Panc1 (cell line): Measurements from ENCODE around the gene RASSF6. TPM values are rescaled to one million over a fixed set of nuclear protein-coding genes. Genes with fewer than 3 reads are reported as not detected.

Experiments used
- ATAC-seq: fragments of 200-7000 bp; cut with Tn5 transposase; 2 replicates; pipeline ENCODE4 v1.9.1; 2020; ENCODE audit warnings: mild to moderate bottlenecking, moderate library complexity
- BruUV-seq: library from RNA; stranded (reverse); fragments of 400-500 nt; replicated peaks from 2 replicates; lab custom pipeline; 2021; lab: Mats Ljungman, UMichigan
- CTCF ChIA-PET: fragments of 300-600 bp; sonication (Branson Sonifier 250); formaldehyde crosslinking; loops from one replicate; lab custom pipeline; 2022; ENCODE audit warnings: antibody characterized with exemption; lab: Charles Lee
- POLR2A ChIA-PET: fragments of 300-600 bp; sonication (Branson Sonifier 250); formaldehyde crosslinking; loops from one replicate; lab custom pipeline; 2022; ENCODE audit warnings: antibody characterized with exemption; lab: Charles Lee
- DNase-seq: peaks from one replicate; pipeline ENCODE4 v3.0.0-alpha.2; 2010; ENCODE audit warnings: low read depth, low spot score
- H3K27ac ChIP-seq: 2 replicates; pipeline ENCODE4 v1.5.1; 2011; ENCODE audit warnings: mild to moderate bottlenecking, low read length, inconsistent platforms
- H3K27me3 ChIP-seq: fragments of 200-500 bp; sonication (Bioruptor generic); 2 replicates; pipeline ENCODE4 v1.6.0; 2014; ENCODE audit warnings: low read length, inconsistent platforms; ENCODE audit not compliant: control insufficient read depth, insufficient read depth
- H3K36me3 ChIP-seq: fragments of 200-500 bp; sonication (Bioruptor generic); 2 replicates; pipeline ENCODE4 v1.5.1; 2014; ENCODE audit warnings: inconsistent platforms, mild to moderate bottlenecking, low read length, moderate library complexity; ENCODE audit not compliant: control insufficient read depth, insufficient read depth
- H3K4me1 ChIP-seq: 2 replicates; pipeline ENCODE4 v1.5.1; 2011; ENCODE audit warnings: inconsistent platforms, mild to moderate bottlenecking, low read length, moderate library complexity; ENCODE audit not compliant: control insufficient read depth, insufficient read depth
- H3K4me3 ChIP-seq, 2 experiments: 2 replicates each; pipeline ENCODE4 v1.5.1; 2011 to 2012; ENCODE audit warnings: low read depth in 2 of 2, low read length in 2 of 2, mild to moderate bottlenecking in 2 of 2, inconsistent platforms in 1 of 2, moderate library complexity in 1 of 2
- H3K9me3 ChIP-seq: fragments of 200-500 bp; sonication (Bioruptor generic); 2 replicates; pipeline ENCODE4 v1.5.1; 2014; ENCODE audit warnings: low read depth, mild to moderate bottlenecking, inconsistent platforms, low read length, moderate library complexity; ENCODE audit not compliant: control insufficient read depth, insufficient read depth
- POLR2AphosphoS5 ChIP-seq: IDR thresholded peaks from 2 replicates; pipeline ENCODE4 v1.6.1; 2012; ENCODE audit warnings: mild to moderate bottlenecking, low read depth, low read length, moderate library complexity
- REST ChIP-seq, 2 experiments: IDR thresholded peaks; 2 replicates each; pipeline ENCODE4 v1.6.1; 2011 to 2012; ENCODE audit warnings: low read depth in 2 of 2, control low read depth in 1 of 2, low read length in 1 of 2, mild to moderate bottlenecking in 1 of 2, moderate library complexity in 1 of 2; ENCODE audit not compliant: insufficient read depth in 1 of 2
- SIN3A ChIP-seq: IDR thresholded peaks from 2 replicates; pipeline ENCODE4 v1.6.1; 2012; ENCODE audit warnings: low read depth, mild to moderate bottlenecking, low read length, moderate library complexity, borderline replicate concordance; ENCODE audit not compliant: insufficient read depth
- TCF7L2 ChIP-seq: IDR thresholded peaks from 2 replicates; pipeline ENCODE4 v1.6.1; 2011; ENCODE audit warnings: mild to moderate bottlenecking, low read depth, low read length, inconsistent platforms
- in situ Hi-C: cut with HindIII; loops from 2 replicates; pipeline ENCODE4 v1.10.0; 2016; ENCODE audit warnings: low sequenced_read_pairs, low pct_unique_long_range_greater_than_20kb
- intact Hi-C: fragments of 100-400 bp; cut with micrococcal nuclease; formaldehyde crosslinking; loops from one replicate; pipeline ENCODE4 v1.10.0; 2022; ENCODE audit not compliant: unreplicated experiment
- total RNA-seq: library from RNA; stranded (reverse); gene quantifications from one replicate; pipeline ENCODE4 v1.2.1, GENCODE V29; 2021; ENCODE audit not compliant: unreplicated experiment
- TF ChIP-seq, protein P1 (sequence below): fragments of 450-650 bp; IDR thresholded peaks from 2 replicates; pipeline ENCODE4 v1.5.1; 2017; ENCODE audit warnings: mild to moderate bottlenecking

RASSF6 gene
- total RNA-seq, 1 experiment from 2014 or later, result 0.15 TPM

- intact Hi-C loops (no loop called here), in situ Hi-C loops (no loop called here)
- H3K4me1 ChIP-seq, result no peaks in the 10 kb centered on the region
- TF ChIP-seq, protein P1, sequence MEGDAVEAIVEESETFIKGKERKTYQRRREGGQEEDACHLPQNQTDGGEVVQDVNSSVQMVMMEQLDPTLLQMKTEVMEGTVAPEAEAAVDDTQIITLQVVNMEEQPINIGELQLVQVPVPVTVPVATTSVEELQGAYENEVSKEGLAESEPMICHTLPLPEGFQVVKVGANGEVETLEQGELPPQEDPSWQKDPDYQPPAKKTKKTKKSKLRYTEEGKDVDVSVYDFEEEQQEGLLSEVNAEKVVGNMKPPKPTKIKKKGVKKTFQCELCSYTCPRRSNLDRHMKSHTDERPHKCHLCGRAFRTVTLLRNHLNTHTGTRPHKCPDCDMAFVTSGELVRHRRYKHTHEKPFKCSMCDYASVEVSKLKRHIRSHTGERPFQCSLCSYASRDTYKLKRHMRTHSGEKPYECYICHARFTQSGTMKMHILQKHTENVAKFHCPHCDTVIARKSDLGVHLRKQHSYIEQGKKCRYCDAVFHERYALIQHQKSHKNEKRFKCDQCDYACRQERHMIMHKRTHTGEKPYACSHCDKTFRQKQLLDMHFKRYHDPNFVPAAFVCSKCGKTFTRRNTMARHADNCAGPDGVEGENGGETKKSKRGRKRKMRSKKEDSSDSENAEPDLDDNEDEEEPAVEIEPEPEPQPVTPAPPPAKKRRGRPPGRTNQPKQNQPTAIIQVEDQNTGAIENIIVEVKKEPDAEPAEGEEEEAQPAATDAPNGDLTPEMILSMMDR, result no peak
- TF ChIP-seq POLR2AphosphoS5 (no peak), SIN3A (no peak), TCF7L2 (no peak)
- no peak for DNase-seq
- H3K27ac ChIP-seq, result no peak overlapping the region
- H3K27me3 ChIP-seq, result no peaks in the 10 kb centered on the region
- H3K36me3 ChIP-seq, result no peaks in the 10 kb centered on the region
- POLR2A ChIA-PET, result no interaction called here
- BruUV-seq, result no TSS peak
- no peaks in the 10 kb centered on the region for H3K9me3 ChIP-seq
- no peak overlapping the region for H3K4me3 ChIP-seq
- CTCF ChIA-PET, result interaction anchor here (0.6 kb wide), 1 partner anchor 534 kb away, joined by 3 read pairs; no protein-coding TSS in a partner anchor
- no peak for ATAC-seq
Observed at GRCh38 chr4:73600954-73601353, 19.3 kb downstream of the RASSF6 start.

- intact Hi-C loops (loop anchor here (1.0 to 10.0 kb wide), 2 partner anchors 24 to 536 kb away; no protein-coding TSS in a partner anchor), in situ Hi-C loops (no loop called here)
- Histone ChIP-seq H3K4me1 (no peaks in the 10 kb centered on the region), H3K36me3 (no peaks in the 10 kb centered on the region), H3K27ac (no peak overlapping the region), H3K9me3 (no peaks in the 10 kb centered on the region), H3K4me3 (no peak overlapping the region), H3K27me3 (no peaks in the 10 kb centered on the region)
- no peak for DNase-seq
- TF ChIP-seq TCF7L2, result no peak
- TF ChIP-seq, protein P1, result no peak
- TF ChIP-seq REST (IDR thresholded peaks at IDR 0.05; ENCODE audit: insufficient read depth in 1 of 2, low read depth in 2 of 2, low read length in 1 of 2), result no peak
- no peak for TF ChIP-seq POLR2AphosphoS5
- TF ChIP-seq SIN3A, result no peak
- BruUV-seq, result no TSS peak
- peak; percentile 56 for ATAC-seq
- CTCF ChIA-PET, result no interaction called here
- POLR2A ChIA-PET, result no interaction called here
Observed at GRCh38 chr4:73599182-73599581, 21.1 kb downstream of the RASSF6 start.
